GM20000 (cell line): ENCODE results near the gene PAK1IP1.

Experiments
- DNase-seq: peaks from one replicate; pipeline ENCODE4 v3.0.0; 2012; ENCODE audit warnings: low spot score
- TF ChIP-seq, protein P1 (sequence below): IDR thresholded peaks from 2 replicates; pipeline ENCODE4 v1.5.1; 2012; ENCODE audit warnings: mild to moderate bottlenecking, control low read depth; ENCODE audit errors: extremely low read depth, missing control alignments

Gene PAK1IP1

DNA sequence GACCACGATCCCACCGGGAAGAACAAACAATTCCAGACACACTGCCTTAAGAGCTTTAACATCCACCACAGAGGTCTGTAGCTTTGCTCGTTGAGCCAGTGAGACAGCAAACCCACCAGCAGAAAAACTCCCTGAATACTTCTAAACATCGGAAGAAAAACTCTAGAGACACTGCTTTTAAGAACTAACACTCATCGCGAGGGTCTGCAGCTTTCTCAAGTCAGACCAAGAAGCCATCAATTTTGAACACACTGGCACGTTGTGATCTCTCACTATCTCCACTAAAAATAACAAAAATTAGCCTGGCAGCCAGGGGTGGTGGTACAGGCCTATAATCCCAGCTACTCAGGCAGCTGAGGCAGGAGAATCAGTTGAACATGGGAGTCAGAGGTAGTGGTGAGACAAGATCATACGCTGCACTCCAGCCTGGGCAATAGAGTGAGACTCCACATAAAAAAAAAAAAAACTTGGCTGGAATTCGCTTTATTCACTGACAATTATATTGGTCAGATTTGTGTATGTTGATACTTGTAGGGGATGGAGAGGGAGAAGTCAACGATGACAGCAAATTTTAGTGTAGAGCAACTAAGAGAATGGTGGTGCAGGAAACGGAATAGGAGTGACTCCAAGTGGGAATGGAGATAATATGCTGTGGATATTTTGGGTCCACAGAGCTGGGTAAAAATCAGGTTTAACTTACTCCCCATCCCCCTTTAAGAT is 27.2 kb downstream of the PAK1IP1 start:
- DNase-seq = peak; percentile 14
- TF ChIP-seq, protein P1, sequence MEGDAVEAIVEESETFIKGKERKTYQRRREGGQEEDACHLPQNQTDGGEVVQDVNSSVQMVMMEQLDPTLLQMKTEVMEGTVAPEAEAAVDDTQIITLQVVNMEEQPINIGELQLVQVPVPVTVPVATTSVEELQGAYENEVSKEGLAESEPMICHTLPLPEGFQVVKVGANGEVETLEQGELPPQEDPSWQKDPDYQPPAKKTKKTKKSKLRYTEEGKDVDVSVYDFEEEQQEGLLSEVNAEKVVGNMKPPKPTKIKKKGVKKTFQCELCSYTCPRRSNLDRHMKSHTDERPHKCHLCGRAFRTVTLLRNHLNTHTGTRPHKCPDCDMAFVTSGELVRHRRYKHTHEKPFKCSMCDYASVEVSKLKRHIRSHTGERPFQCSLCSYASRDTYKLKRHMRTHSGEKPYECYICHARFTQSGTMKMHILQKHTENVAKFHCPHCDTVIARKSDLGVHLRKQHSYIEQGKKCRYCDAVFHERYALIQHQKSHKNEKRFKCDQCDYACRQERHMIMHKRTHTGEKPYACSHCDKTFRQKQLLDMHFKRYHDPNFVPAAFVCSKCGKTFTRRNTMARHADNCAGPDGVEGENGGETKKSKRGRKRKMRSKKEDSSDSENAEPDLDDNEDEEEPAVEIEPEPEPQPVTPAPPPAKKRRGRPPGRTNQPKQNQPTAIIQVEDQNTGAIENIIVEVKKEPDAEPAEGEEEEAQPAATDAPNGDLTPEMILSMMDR = no peak

DNA sequence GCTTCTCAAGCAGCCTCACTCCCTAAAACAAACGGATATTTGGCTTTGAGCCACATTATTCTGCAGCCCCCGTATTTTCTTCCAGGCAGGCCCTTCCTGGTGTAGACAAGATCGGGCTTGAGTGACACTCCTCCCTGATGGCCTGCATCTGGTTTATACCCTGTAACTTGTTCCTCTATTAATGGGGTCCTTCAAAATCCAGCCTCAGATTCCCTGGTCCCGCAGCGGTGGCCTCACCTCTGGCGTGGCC is 27.7 kb downstream of the PAK1IP1 start:
- TF ChIP-seq, protein P1 = no peak
- no peak for DNase-seq

DNA sequence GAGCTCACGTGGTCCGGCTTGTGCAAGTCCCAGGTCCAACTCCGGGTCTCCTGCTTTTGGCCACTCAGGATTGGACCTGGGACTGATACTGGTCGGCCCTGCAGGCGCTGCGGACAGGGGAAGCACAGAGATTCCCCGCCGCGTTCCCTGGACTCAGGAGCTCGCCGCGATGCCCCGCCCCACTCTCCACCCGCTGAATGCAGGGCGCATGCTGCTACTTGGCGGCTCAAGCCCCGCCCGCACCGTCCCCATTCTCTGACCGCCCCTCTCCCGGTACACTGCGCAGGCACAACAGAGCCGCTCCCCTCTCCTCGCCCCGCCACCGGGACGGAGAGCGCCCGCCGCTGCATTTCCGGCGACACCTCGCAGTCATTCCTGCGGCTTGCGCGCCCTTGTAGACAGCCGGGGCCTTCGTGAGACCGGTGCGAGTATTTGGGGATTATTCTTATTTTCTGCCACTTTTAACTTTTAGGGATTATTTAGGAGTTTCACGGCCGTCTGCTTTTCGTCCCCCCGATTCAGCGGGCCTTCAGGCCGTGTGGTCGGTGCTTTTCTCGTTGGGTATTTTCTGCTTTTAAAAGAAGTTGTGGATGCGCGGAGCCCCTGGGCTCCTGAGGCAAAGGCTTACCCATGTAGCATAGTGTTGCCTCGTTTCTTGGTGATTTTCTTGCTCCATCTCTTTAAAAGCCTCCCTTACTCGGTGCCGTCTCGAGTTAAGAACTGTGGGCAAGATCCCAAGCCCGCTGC is 28.2 kb downstream of the PAK1IP1 start, which contains the start of gene TMEM14C:
Gene TMEM14C, plus strand, starts transcription at position 251 of the 747 bp plus-strand sequence. CDS start 1,544 bp downstream, outside the sequence.
- DNase-seq = peak; percentile 96
- TF ChIP-seq, protein P1 = no peak

DNA sequence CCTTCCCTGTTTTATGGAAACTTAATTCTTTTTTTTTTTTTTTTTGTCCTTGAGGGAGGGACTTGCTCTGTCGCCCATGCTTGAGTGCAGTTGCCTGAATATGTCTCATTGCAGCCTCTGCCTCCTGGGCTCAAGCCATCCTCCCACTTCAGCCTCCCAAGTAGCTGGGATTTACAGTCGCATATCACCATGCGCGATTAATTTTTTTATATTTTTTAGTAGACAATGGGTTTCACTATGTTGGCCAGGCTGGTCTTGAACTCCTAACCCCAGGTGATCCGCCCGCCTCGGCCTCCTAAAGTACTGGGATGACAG is 28.8 kb downstream of the PAK1IP1 start:
- no peak for DNase-seq
- TF ChIP-seq, protein P1 = no peak

DNA sequence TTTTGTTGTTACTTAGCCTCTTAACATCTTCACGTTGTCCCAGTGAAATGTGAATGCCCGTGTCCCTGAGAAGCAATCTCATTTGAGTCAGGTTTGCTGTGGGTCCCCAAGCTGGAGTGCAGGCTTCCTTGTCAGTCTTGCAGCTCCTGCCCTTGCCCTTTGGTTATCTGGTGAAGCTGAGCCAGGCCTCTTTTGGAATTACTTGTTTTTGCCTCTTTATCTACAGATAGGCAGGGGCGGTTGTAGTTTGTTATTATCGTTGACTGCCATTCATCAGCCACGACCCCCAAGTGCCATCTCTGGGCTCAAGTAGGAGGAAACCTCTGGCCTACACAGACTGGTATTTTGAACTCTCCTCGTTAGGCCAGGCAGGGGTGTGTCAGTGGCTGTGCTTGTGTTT is 30.3 kb downstream of the PAK1IP1 start:
- DNase-seq = no peak
- TF ChIP-seq, protein P1 = no peak

DNA sequence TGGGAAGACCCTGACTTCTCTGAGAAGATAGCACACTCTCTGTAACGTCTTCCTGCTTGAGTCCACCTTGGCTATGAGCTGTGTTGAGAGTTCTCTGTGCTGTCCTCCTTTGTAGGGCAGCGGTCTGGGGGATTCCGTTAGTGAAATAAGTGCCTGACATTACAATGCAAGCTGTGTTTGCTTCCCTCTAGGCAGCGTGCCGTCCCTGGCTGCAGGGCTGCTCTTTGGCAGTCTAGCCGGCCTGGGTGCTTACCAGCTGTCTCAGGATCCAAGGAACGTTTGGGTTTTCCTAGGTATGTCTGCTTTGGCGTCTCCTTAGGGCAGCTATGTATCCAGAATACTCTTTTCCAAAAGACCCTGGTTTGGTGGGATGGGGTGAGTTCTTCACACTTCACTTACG is 30.9 kb downstream of the PAK1IP1 start:
- TF ChIP-seq, protein P1 = no peak
- DNase-seq = no peak

DNA sequence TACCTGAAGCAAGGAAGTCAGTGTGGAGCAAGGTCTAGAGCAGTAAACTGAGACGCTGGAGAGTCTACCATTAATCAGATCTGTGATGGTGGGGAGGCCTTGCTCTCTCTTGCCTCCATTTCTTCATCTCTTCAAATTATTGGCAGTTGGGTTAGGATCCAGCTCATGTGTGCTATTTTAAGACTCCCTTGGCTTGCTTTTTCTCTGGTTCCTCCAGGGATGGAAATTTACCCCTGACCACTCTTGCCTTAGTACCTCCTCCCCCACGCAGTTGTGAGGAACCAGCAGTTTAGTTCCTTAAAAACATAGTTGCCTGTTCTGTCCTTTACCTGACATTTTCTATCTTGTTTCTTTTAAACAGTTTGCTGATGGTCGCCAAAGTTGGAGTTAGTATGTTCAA is 35.5 kb downstream of the PAK1IP1 start:
- DNase-seq = no peak
- TF ChIP-seq, protein P1 = no peak
